SJSA1 (cell line): ENCODE measurements around the gene TSACC. TPM values are rescaled to one million over a fixed set of nuclear protein-coding genes. Genes with fewer than 3 reads are reported as not detected.

ENCODE experiments used
- DNase-seq, 2 experiments: peaks; one replicate each; pipeline ENCODE4 v3.0.0-alpha.2; 2015 to 2020; ENCODE audit warnings: low spot score in 2 of 2, low read depth in 1 of 2
- H3K27ac ChIP-seq: fragments of 250-450 bp; sonication (Bioruptor Pico); 2 replicates; pipeline ENCODE4 v1.5.1; 2020; ENCODE audit warnings: mild to moderate bottlenecking, moderate library complexity
- H3K27me3 ChIP-seq: fragments of 250-450 bp; sonication (Bioruptor Pico); replicated peaks from 2 replicates; pipeline ENCODE4 v1.5.1; 2020; ENCODE audit warnings: mild to moderate bottlenecking, moderate library complexity
- H3K36me3 ChIP-seq: fragments of 250-450 bp; sonication (Bioruptor Pico); 2 replicates; pipeline ENCODE4 v1.5.1; 2020; ENCODE audit warnings: mild to moderate bottlenecking
- H3K4me1 ChIP-seq: fragments of 250-450 bp; sonication (Bioruptor Pico); replicated peaks from 2 replicates; pipeline ENCODE4 v1.6.1; 2021; ENCODE audit warnings: mild to moderate bottlenecking
- H3K4me3 ChIP-seq: fragments of 250-450 bp; sonication (Bioruptor Pico); 2 replicates; pipeline ENCODE4 v1.5.1; 2020; ENCODE audit warnings: mild to moderate bottlenecking
- H3K9me3 ChIP-seq: fragments of 250-450 bp; sonication (Bioruptor Pico); replicated peaks from 2 replicates; pipeline ENCODE4 v1.5.1; 2020; ENCODE audit warnings: mild to moderate bottlenecking
- total RNA-seq: library from RNA; depleted of rRNA; stranded (reverse); fragments of >200 nt; shearing (Covaris generic); gene quantifications from 2 replicates; pipeline ENCODE4 v1.2.3, GENCODE V29; 2014; rRNA removed

The TSACC gene
- not detected in 2 replicates for total RNA-seq

- Histone ChIP-seq H3K36me3 (peaks cover 39% of the 10 kb centered on the region), H3K9me3 (no peaks in the 10 kb centered on the region), H3K27ac (no peak within 1 kb of the TSS), H3K4me3 (peak within 1 kb of the TSS; percentile 57), H3K4me1 (peaks cover 10% of the 10 kb centered on the region), H3K27me3 (no peaks in the 10 kb centered on the region)
- DNase-seq: peak; percentile 99 to 100
Measured at GRCh38 chr1:156338180-156338976, at the start of gene TSACC, which contains the start of gene CCT3. Gene TSACC (plus strand): TSS chr1:156338526. CDS start chr1:156339758, 1,232 bp downstream. Gene CCT3 (minus strand): TSS chr1:156338292. CDS start chr1:156338184, 108 bp downstream.

- no peak overlapping the region for H3K4me3 ChIP-seq
- no peak for DNase-seq
- no peak overlapping the region for H3K27ac ChIP-seq
- H3K4me1 ChIP-seq: peaks cover 2% of the 10 kb centered on the region
- peaks cover 20% of the 10 kb centered on the region for H3K36me3 ChIP-seq
- no peaks in the 10 kb centered on the region for H3K9me3 ChIP-seq
- no peaks in the 10 kb centered on the region for H3K27me3 ChIP-seq
Measured at GRCh38 chr1:156289857-156290256, 48.5 kb upstream of the TSACC start.

- peak; percentile 25 to 69 for DNase-seq
- Histone ChIP-seq H3K9me3 (no peaks in the 10 kb centered on the region), H3K4me1 (peaks cover 10% of the 10 kb centered on the region), H3K27ac (no peak overlapping the region), H3K27me3 (no peaks in the 10 kb centered on the region), H3K4me3 (peak overlapping the region; percentile 26), H3K36me3 (peaks cover 20% of the 10 kb centered on the region)
Measured at GRCh38 chr1:156291226-156292061, 46.9 kb upstream of the TSACC start.

- no peak overlapping the region for H3K27ac ChIP-seq
- H3K27me3 ChIP-seq: no peaks in the 10 kb centered on the region
- H3K9me3 ChIP-seq: no peaks in the 10 kb centered on the region
- H3K4me1 ChIP-seq: peaks cover 10% of the 10 kb centered on the region
- peaks cover 17% of the 10 kb centered on the region for H3K36me3 ChIP-seq
- no peak overlapping the region for H3K4me3 ChIP-seq
- no peak for DNase-seq
Measured at GRCh38 chr1:156293098-156293434, 45.3 kb upstream of the TSACC start.

GRCh38 chr1:156293895-156294294, 44.4 kb upstream of the TSACC start:
- Histone ChIP-seq H3K36me3 (peaks cover 17% of the 10 kb centered on the region), H3K27ac (no peak overlapping the region), H3K9me3 (no peaks in the 10 kb centered on the region), H3K4me3 (no peak overlapping the region), H3K27me3 (no peaks in the 10 kb centered on the region), H3K4me1 (peaks cover 10% of the 10 kb centered on the region)
- no peak for DNase-seq

- H3K27ac ChIP-seq: no peak within 1 kb of the TSS
- peak within 1 kb of the TSS; percentile 42 for H3K4me3 ChIP-seq
Measured at GRCh38 chr1:156295391-156295947, 42.9 kb upstream of the TSACC start, which contains the start of gene GLMP. Gene GLMP (minus strand): TSS chr1:156295679. CDS start chr1:156295645, 34 bp downstream.

GRCh38 chr1:156298852-156299357, 39.4 kb upstream of the TSACC start, which contains the start of gene VHLL:
Gene VHLL (minus strand): TSS chr1:156299307. CDS start chr1:156299189, 118 bp downstream.
- Histone ChIP-seq H3K27ac (no peak within 1 kb of the TSS), H3K27me3 (no peaks in the 10 kb centered on the region), H3K9me3 (no peaks in the 10 kb centered on the region), H3K36me3 (peaks cover 7% of the 10 kb centered on the region; the same call in 1 of the 2 replicates), H3K4me1 (peaks cover 10% of the 10 kb centered on the region), H3K4me3 (no peak within 1 kb of the TSS)
- DNase-seq: no peak

More at GRCh38 chr1:156295391-156295947, 42.9 kb upstream of the TSACC start, which contains the start of gene GLMP:
- peaks cover 11% of the 10 kb centered on the region; the same call in 1 of the 2 replicates for H3K36me3 ChIP-seq
- peak in 1 of 2 experiments; percentile 36 for DNase-seq
- H3K27me3 ChIP-seq: no peaks in the 10 kb centered on the region
- H3K4me1 ChIP-seq: peaks cover 10% of the 10 kb centered on the region
- H3K9me3 ChIP-seq: no peaks in the 10 kb centered on the region

GRCh38 chr1:156303241-156303640, 35.1 kb upstream of the TSACC start:
- Histone ChIP-seq H3K27ac (no peak overlapping the region), H3K9me3 (no peaks in the 10 kb centered on the region)
- DNase-seq: no peak

GRCh38 chr1:156305215-156305614, 33.1 kb upstream of the TSACC start:
- peaks cover 54% of the 10 kb centered on the region for H3K36me3 ChIP-seq
- no peak for DNase-seq

More at GRCh38 chr1:156303241-156303640, 35.1 kb upstream of the TSACC start:
- Histone ChIP-seq H3K4me3 (no peak overlapping the region), H3K27me3 (no peaks in the 10 kb centered on the region), H3K4me1 (peaks cover 3% of the 10 kb centered on the region; the same call in 1 of the 2 replicates), H3K36me3 (peaks cover 35% of the 10 kb centered on the region)

GRCh38 chr1:156308078-156308477, 30.2 kb upstream of the TSACC start:
- Histone ChIP-seq H3K9me3 (no peaks in the 10 kb centered on the region), H3K4me1 (peaks cover 3% of the 10 kb centered on the region; the same call in 1 of the 2 replicates), H3K4me3 (no peak overlapping the region), H3K27ac (no peak overlapping the region), H3K27me3 (no peaks in the 10 kb centered on the region), H3K36me3 (peaks cover 83% of the 10 kb centered on the region)
- DNase-seq: no peak

More at GRCh38 chr1:156305215-156305614, 33.1 kb upstream of the TSACC start:
- Histone ChIP-seq H3K4me1 (peaks cover 3% of the 10 kb centered on the region; the same call in 1 of the 2 replicates), H3K9me3 (no peaks in the 10 kb centered on the region), H3K27me3 (no peaks in the 10 kb centered on the region), H3K27ac (no peak overlapping the region), H3K4me3 (no peak overlapping the region)

GRCh38 chr1:156310962-156311361, 27.4 kb upstream of the TSACC start:
- no peak overlapping the region for H3K4me3 ChIP-seq
- no peaks in the 10 kb centered on the region for H3K9me3 ChIP-seq
- no peak for DNase-seq
- no peak overlapping the region for H3K27ac ChIP-seq
- H3K36me3 ChIP-seq: peaks cover 95% of the 10 kb centered on the region
- no peaks in the 10 kb centered on the region for H3K27me3 ChIP-seq
- H3K4me1 ChIP-seq: peaks cover 3% of the 10 kb centered on the region; the same call in 1 of the 2 replicates

- no peak for DNase-seq
- Histone ChIP-seq H3K9me3 (no peaks in the 10 kb centered on the region), H3K4me1 (no peaks in the 10 kb centered on the region), H3K4me3 (no peak overlapping the region), H3K36me3 (peaks cover 99% of the 10 kb centered on the region), H3K27ac (no peak overlapping the region), H3K27me3 (no peaks in the 10 kb centered on the region)
Measured at GRCh38 chr1:156316909-156317308, 21.4 kb upstream of the TSACC start.

GRCh38 chr1:156319664-156320063, 18.7 kb upstream of the TSACC start:
- Histone ChIP-seq H3K36me3 (peaks cover 97% of the 10 kb centered on the region), H3K27me3 (no peaks in the 10 kb centered on the region), H3K9me3 (no peaks in the 10 kb centered on the region), H3K27ac (no peak overlapping the region), H3K4me1 (no peaks in the 10 kb centered on the region), H3K4me3 (no peak overlapping the region)
- DNase-seq: peak in 1 of 2 experiments; percentile 44
